ENCODE measurements around the gene MEGF6. TPM values are rescaled to one million over a fixed set of nuclear protein-coding genes. Genes with fewer than 3 reads are reported as not detected.

Gene MEGF6
- total RNA-seq, 2 donors from 2014 or later: 67.3 to 82.5 TPM

DNA sequence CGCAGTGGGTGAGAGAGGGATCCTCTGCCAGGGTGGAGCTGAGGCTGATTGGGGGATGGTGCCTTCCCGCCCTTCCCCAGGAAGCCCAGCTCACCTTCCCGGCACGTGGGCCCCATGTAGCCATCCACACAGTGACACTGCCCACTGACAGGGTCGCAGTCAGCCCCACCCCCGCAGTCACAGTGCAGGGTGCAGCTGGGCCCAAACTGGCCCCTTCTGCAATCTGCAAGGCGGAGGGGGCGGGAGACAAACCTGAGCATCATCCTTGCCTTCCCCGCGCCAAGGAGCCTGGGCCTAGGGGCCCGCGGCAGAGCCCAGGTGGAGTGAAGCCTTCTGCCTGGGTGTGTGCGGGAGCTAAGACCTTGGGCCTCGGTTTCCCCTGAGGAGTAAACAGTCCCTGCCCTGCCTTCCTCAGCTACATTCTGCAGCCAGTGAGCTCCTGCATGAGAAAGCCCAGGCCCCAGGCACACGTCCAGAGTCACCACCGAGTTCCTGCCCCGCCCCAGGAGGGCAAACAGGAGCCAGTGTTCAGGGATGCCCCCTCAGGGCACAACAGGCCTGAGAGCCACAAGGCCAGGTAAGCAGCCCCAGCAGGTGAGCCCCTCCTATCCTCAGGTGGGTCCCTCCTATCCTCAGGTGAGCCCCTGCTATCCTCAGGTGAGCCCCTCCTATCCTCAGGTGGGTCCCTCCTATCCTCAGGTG is 118.6 kb downstream of the MEGF6 start:
- DNase-seq (ENCODE audit: low spot score): no peak
- TF ChIP-seq, protein P1, sequence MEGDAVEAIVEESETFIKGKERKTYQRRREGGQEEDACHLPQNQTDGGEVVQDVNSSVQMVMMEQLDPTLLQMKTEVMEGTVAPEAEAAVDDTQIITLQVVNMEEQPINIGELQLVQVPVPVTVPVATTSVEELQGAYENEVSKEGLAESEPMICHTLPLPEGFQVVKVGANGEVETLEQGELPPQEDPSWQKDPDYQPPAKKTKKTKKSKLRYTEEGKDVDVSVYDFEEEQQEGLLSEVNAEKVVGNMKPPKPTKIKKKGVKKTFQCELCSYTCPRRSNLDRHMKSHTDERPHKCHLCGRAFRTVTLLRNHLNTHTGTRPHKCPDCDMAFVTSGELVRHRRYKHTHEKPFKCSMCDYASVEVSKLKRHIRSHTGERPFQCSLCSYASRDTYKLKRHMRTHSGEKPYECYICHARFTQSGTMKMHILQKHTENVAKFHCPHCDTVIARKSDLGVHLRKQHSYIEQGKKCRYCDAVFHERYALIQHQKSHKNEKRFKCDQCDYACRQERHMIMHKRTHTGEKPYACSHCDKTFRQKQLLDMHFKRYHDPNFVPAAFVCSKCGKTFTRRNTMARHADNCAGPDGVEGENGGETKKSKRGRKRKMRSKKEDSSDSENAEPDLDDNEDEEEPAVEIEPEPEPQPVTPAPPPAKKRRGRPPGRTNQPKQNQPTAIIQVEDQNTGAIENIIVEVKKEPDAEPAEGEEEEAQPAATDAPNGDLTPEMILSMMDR (IDR thresholded peaks at IDR 0.05): no peak
- TF ChIP-seq POLR2A (IDR thresholded peaks at IDR 0.05) (no peak), POLR2AphosphoS5 (IDR thresholded peaks at IDR 0.05) (no peak)
- H3K4me1 ChIP-seq (replicated peaks): no peaks in the 10 kb centered on the region
- H3K27me3 ChIP-seq (replicated peaks; ENCODE audit: insufficient read depth): no peaks in the 10 kb centered on the region
- H3K9me3 ChIP-seq: no peaks in the 10 kb centered on the region
- H3K36me3 ChIP-seq: no peaks in the 10 kb centered on the region
- intact Hi-C loops (cut with DNase I): loop anchor here (5.0 kb wide), 1 partner anchor 230 kb away; no protein-coding TSS in a partner anchor
- H3K27ac ChIP-seq: no peak overlapping the region
- 86% methylated on average over 17 of the region's 17 CpGs for WGBS
- H3K4me3 ChIP-seq: no peak overlapping the region

DNA sequence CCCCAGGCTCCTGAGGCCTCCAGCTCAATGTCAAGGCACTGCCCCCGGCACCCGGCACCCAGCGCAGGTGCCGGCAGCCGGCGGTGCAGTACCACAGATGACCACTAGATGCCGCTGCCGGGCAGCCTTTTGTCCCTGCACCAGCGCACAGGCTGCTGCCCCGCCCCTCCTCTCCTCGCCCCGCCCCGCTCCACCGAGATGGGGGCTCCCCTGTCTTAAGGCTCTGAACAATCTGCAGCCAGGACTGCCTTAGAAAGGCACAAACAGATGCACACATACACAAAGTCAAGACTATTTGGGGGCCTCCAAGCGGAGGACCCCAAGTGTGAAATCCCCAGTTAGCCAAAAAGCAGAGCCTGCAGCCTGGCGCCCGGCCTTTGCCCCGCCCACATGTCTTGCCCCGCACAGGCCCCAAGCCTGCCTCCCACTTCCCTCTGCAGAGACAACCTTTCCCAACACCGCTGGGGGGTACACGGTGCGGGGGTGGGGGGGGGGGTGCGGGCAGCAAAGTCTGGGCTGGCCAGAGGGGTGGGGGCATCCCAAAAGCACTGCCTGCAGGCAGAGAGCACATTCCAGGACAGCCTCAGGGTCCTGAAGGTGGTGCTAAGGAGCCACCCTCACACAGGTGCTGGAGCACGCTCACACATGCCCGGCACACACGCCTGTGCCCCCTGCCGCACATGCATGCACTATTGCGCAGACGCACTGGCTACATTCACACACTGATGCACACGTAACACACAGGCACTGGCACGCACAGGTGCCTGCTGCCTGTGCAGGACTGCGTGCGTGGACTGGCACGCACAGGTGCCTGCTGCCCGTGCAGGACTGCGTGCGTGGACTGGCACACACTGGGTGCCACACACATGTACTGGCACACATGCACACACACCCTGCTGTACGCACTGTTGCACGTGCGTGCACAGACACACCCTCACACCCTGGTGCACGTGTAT is 119.7 kb downstream of the MEGF6 start:
- peak; percentile 73 for DNase-seq (ENCODE audit: low spot score)
- intact Hi-C loops (cut with DNase I): loop anchor here (2.0 to 5.0 kb wide), 2 partner anchors 127 to 231 kb away; no protein-coding TSS in a partner anchor
- H3K4me3 ChIP-seq: no peak overlapping the region
- H3K4me1 ChIP-seq (replicated peaks): no peaks in the 10 kb centered on the region
- 29% methylated on average over 40 of the region's 41 CpGs for WGBS
- no peak overlapping the region for H3K27ac ChIP-seq
- H3K27me3 ChIP-seq (replicated peaks; ENCODE audit: insufficient read depth): no peaks in the 10 kb centered on the region
- no peaks in the 10 kb centered on the region for H3K9me3 ChIP-seq
- TF ChIP-seq, protein P1 (IDR thresholded peaks at IDR 0.05): peak; percentile 98 to 100 (median 99)
- no peak for TF ChIP-seq POLR2AphosphoS5 (IDR thresholded peaks at IDR 0.05)
- H3K36me3 ChIP-seq: no peaks in the 10 kb centered on the region

DNA sequence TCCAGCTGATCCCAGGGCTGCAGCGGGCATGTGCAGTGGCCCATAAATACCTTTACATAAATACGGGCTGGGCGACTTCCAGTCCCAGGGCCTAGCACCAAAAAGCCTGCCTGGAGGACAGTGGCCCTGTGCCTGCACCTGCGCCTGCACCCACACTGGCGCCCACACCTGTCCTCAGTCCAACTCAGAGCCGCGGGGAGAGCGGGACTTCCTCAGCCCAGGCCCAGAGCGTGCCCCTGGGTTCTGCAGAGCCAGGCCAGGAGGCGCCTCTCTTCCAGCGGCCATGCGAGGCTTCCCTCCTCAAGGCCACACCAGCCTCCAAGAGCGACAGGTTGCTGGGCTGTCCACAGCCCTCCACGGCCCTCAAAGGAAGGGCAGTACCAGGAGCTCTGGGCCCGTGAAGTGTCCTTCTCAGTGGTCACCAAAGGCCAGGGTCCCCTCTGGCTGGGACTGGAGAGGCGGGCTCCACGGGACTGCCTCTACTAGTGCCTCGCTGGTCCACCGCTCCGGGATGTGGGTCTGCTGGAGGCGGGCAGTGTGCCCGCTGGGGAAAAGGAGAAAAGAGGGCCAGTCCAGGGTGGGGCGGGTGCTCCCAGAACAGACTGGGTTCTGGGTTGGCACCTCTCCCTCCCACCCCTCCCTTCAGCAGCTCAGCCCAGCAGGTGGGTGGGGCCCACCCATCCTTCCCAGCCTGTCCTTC is 121.1 kb downstream of the MEGF6 start:
- no peaks in the 10 kb centered on the region for H3K9me3 ChIP-seq
- H3K4me3 ChIP-seq: no peak overlapping the region
- TF ChIP-seq POLR2AphosphoS5 (IDR thresholded peaks at IDR 0.05): no peak
- TF ChIP-seq POLR2A (IDR thresholded peaks at IDR 0.05): no peak
- TF ChIP-seq, protein P1 (IDR thresholded peaks at IDR 0.05): no peak
- H3K27me3 ChIP-seq (replicated peaks; ENCODE audit: insufficient read depth): no peaks in the 10 kb centered on the region
- no peaks in the 10 kb centered on the region for H3K4me1 ChIP-seq (replicated peaks)
- H3K36me3 ChIP-seq: no peaks in the 10 kb centered on the region
- intact Hi-C loops (cut with DNase I): loop anchor here (2.0 to 5.0 kb wide), 2 partner anchors 129 to 232 kb away; no protein-coding TSS in a partner anchor
- 87% methylated on average over 23 of the region's 23 CpGs for WGBS
- H3K27ac ChIP-seq: no peak overlapping the region
- no peak for DNase-seq (ENCODE audit: low spot score)

DNA sequence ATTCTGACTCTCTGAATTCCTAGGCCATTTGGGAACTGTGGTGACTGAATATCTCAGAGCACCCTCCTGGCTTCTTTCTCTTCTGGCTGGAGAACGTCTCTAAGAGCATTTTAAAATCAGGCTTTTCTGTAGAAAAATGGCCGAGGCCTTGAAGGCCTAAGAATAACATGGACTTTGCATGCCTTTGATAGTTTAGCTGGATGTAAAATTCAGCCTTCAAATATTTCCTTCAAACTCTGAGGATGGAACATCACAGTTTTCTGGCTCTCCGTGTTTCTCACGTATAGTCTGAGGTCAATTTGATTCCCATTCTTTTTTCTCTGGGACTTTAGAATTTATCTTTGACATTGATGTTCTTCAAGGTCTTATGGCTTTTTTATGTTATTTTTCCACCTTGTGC is 122.9 kb downstream of the MEGF6 start:
- TF ChIP-seq POLR2AphosphoS5 (IDR thresholded peaks at IDR 0.05): no peak
- TF ChIP-seq, protein P1 (IDR thresholded peaks at IDR 0.05): no peak
- DNase-seq (ENCODE audit: low spot score): no peak
- 96% methylated on average over 4 of the region's 4 CpGs for WGBS
- no peak overlapping the region for H3K4me3 ChIP-seq
- intact Hi-C loops (cut with DNase I): no loop called here
- no peaks in the 10 kb centered on the region for H3K9me3 ChIP-seq
- no peak overlapping the region for H3K27ac ChIP-seq
- H3K4me1 ChIP-seq (replicated peaks): no peaks in the 10 kb centered on the region
- H3K27me3 ChIP-seq (replicated peaks; ENCODE audit: insufficient read depth): no peaks in the 10 kb centered on the region
- H3K36me3 ChIP-seq: no peaks in the 10 kb centered on the region
